LoVo (cell line): ENCODE measurements around the gene GPRASP3.
"Not testable (repeated sequence)": the region's sequence is repeated elsewhere in the genome, so short reads cannot be mapped to it uniquely, and the experiment has no call there.

Source experiments
- DNase-seq: peaks from one replicate; pipeline ENCODE4 v3.0.0-alpha.2; 2016; ENCODE audit warnings: low spot score

The GPRASP3 gene

GRCh38 chrX:102720237-102721168, at the start of gene GPRASP3:
Gene GPRASP3 (plus strand): TSS chrX:102720743. CDS start chrX:102748996, 28,253 bp downstream.
- peak; percentile 54 for DNase-seq

GRCh38 chrX:102672856-102673255, 47.7 kb upstream of the GPRASP3 start:
- no peak for DNase-seq

GRCh38 chrX:102677479-102677878, 43.1 kb upstream of the GPRASP3 start:
- DNase-seq: not testable (repeated sequence)

- DNase-seq: no peak
These were observed 35.6 kb upstream of the GPRASP3 start for GRCh38 chrX:102684772-102685520.

- DNase-seq: no peak
These were observed 25.8 kb upstream of the GPRASP3 start for GRCh38 chrX:102694749-102695148.

GRCh38 chrX:102696306-102696705, 24.2 kb upstream of the GPRASP3 start:
- DNase-seq: no peak

GRCh38 chrX:102697494-102697893, 23.0 kb upstream of the GPRASP3 start:
- DNase-seq: no peak

- DNase-seq: no peak
These were observed 11.6 kb upstream of the GPRASP3 start for GRCh38 chrX:102708900-102709299.

- no peak for DNase-seq
These were observed 8.7 kb upstream of the GPRASP3 start for GRCh38 chrX:102711872-102712215.

GRCh38 chrX:102712216-102712966, 8.2 kb upstream of the GPRASP3 start, which contains the start of gene GPRASP2:
Gene GPRASP2 (plus strand): TSS chrX:102712448. CDS start chrX:102714870, 2,422 bp downstream.
- peak; percentile 6 for DNase-seq

- DNase-seq: no peak
These were observed 7.4 kb upstream of the GPRASP3 start for GRCh38 chrX:102712981-102713625.

GRCh38 chrX:102714994-102715393, 5.5 kb upstream of the GPRASP3 start:
- DNase-seq: no peak

GRCh38 chrX:102715967-102716366, 4.6 kb upstream of the GPRASP3 start:
- DNase-seq: no peak

- DNase-seq: not testable (repeated sequence)
These were observed 595 bp downstream of the GPRASP3 start for GRCh38 chrX:102721169-102721506.

GRCh38 chrX:102723456-102723855, 2.9 kb downstream of the GPRASP3 start:
- DNase-seq: no peak

GRCh38 chrX:102727761-102728160, 7.2 kb downstream of the GPRASP3 start:
- no peak for DNase-seq

- no peak for DNase-seq
These were observed 8.1 kb downstream of the GPRASP3 start for GRCh38 chrX:102728646-102729045.

- DNase-seq: no peak
These were observed 19.1 kb downstream of the GPRASP3 start for GRCh38 chrX:102739657-102740056.

- DNase-seq: no peak
These were observed 23.8 kb downstream of the GPRASP3 start for GRCh38 chrX:102744307-102744706.

- DNase-seq: no peak
These were observed 24.9 kb downstream of the GPRASP3 start for GRCh38 chrX:102745513-102745856.

GRCh38 chrX:102745857-102746584, 25.5 kb downstream of the GPRASP3 start:
- DNase-seq: no peak
